ENCODE data around the gene KCNC1. TPM values are rescaled to one million over a fixed set of nuclear protein-coding genes. Genes with fewer than 3 reads are reported as not detected.

KCNC1 gene
- total and polyA plus RNA-seq, 2 of the 13 experiments (the other 11 are each of a cell fraction or from before 2014, with no cell fraction given): 0.01 to 0.04 TPM

- TF ChIP-seq ZNF407 (CRISPR knock-in tag; IDR thresholded peaks at IDR 0.05; ENCODE audit: not compliant biosample characterization): no peak
- no peak for TF ChIP-seq ZSCAN21 (CRISPR knock-in tag; IDR thresholded peaks at IDR 0.05; ENCODE audit: borderline replicate concordance)
- 0 out of 2 replicates have a peak, but pooled peaks have one; percentile 36 for TF ChIP-seq HNRNPL (IDR thresholded peaks at IDR 0.05; ENCODE audit: low read depth, low read length)
- TF ChIP-seq ZNF30 (CRISPR knock-in tag; IDR thresholded peaks at IDR 0.05): no peak
- 0 out of 2 replicates have a peak, but pooled peaks have one; percentile 5 for TF ChIP-seq ZNF547 (CRISPR knock-in tag; IDR thresholded peaks at IDR 0.05)
- no peak for TF ChIP-seq AHDC1 (CRISPR knock-in tag; IDR thresholded peaks at IDR 0.05; ENCODE audit: borderline replicate concordance)
- no peak for TF ChIP-seq ZC3H13 (CRISPR knock-in tag; IDR thresholded peaks at IDR 0.05)
- no peak for TF ChIP-seq NCOA2 (CRISPR knock-in tag; IDR thresholded peaks at IDR 0.05)
- peak; percentile 22; the same call in 1 of the 2 replicates for TF ChIP-seq ZFY (CRISPR knock-in tag; IDR thresholded peaks at IDR 0.05)
- TF ChIP-seq IKZF1 (IDR thresholded peaks at IDR 0.05): no peak
- TF ChIP-seq ZNF230 (CRISPR knock-in tag; IDR thresholded peaks at IDR 0.05): no peak
- TF ChIP-seq RFXAP (CRISPR knock-in tag; IDR thresholded peaks at IDR 0.05; ENCODE audit: borderline replicate concordance): no peak
- 0 out of 2 replicates have a peak, but pooled peaks have one; percentile 13 for TF ChIP-seq GATAD1 (CRISPR knock-in tag; IDR thresholded peaks at IDR 0.05)
- TF ChIP-seq BRF2 (CRISPR knock-in tag; IDR thresholded peaks at IDR 0.05): no peak
Measured at GRCh38 chr11:17760102-17761029, 25.8 kb downstream of the KCNC1 start (continued).

Data from HepG2 (cell line).